Epithelial cell of prostate (primary cell): Measurements from ENCODE around the gene BTBD9.
"Not testable (repeated sequence)": the region's sequence is repeated elsewhere in the genome, so short reads cannot be mapped to it uniquely, and the experiment has no call there.

Source experiments
- DNase-seq: peaks from one replicate; pipeline ENCODE4 v3.0.0-alpha.2; 2011; ENCODE audit warnings: low read depth, low spot score
- H3K27ac ChIP-seq: fragments of 450-650 bp; 2 replicates; pipeline ENCODE4 v1.5.1; 2017; ENCODE audit warnings: mild to moderate bottlenecking

The BTBD9 gene

GRCh38 chr6:38144365-38144945 lies 495.3 kb downstream of the BTBD9 start:
- DNase-seq: no peak
- no peak overlapping the region for H3K27ac ChIP-seq

GRCh38 chr6:38143191-38144150 lies 496.3 kb downstream of the BTBD9 start:
- H3K27ac ChIP-seq: no peak overlapping the region
- no peak for DNase-seq

- DNase-seq: no peak
- H3K27ac ChIP-seq: no peak overlapping the region
Observed at GRCh38 chr6:38142178-38142902, 497.4 kb downstream of the BTBD9 start.

- H3K27ac ChIP-seq: no peak overlapping the region
- DNase-seq: no peak
Observed at GRCh38 chr6:38141716-38142115, 498.0 kb downstream of the BTBD9 start.

- H3K27ac ChIP-seq: no peak overlapping the region
- DNase-seq: no peak
Observed at GRCh38 chr6:38141085-38141484, 498.6 kb downstream of the BTBD9 start.

GRCh38 chr6:38138374-38138773 lies 501.4 kb downstream of the BTBD9 start:
- DNase-seq: no peak
- no peak overlapping the region for H3K27ac ChIP-seq

- no peak overlapping the region for H3K27ac ChIP-seq
- DNase-seq: no peak
Observed at GRCh38 chr6:38137608-38138265, 502.0 kb downstream of the BTBD9 start.

- H3K27ac ChIP-seq: no peak overlapping the region
- no peak for DNase-seq
Observed at GRCh38 chr6:38136547-38136946, 503.2 kb downstream of the BTBD9 start.

- H3K27ac ChIP-seq: no peak overlapping the region
Observed at GRCh38 chr6:38134704-38135088, 505.0 kb downstream of the BTBD9 start.

GRCh38 chr6:38133932-38134703 lies 505.6 kb downstream of the BTBD9 start:
- no peak for DNase-seq
- no peak overlapping the region for H3K27ac ChIP-seq

More at GRCh38 chr6:38134704-38135088, 505.0 kb downstream of the BTBD9 start:
- no peak for DNase-seq

- no peak for DNase-seq
- H3K27ac ChIP-seq: no peak overlapping the region
Observed at GRCh38 chr6:38131527-38131965, 508.2 kb downstream of the BTBD9 start.

GRCh38 chr6:38127284-38127683 lies 512.4 kb downstream of the BTBD9 start:
- H3K27ac ChIP-seq: no peak overlapping the region
- DNase-seq: no peak

GRCh38 chr6:38124224-38124926 lies 515.4 kb downstream of the BTBD9 start:
- H3K27ac ChIP-seq, DNase-seq: not testable (repeated sequence)

GRCh38 chr6:38119516-38119915 lies 520.2 kb downstream of the BTBD9 start:
- no peak for DNase-seq
- no peak overlapping the region for H3K27ac ChIP-seq

GRCh38 chr6:38118791-38119365 lies 520.9 kb downstream of the BTBD9 start:
- no peak for DNase-seq
- no peak overlapping the region for H3K27ac ChIP-seq
